Measurements from ENCODE around the gene PPP1R3F. TPM values are rescaled to one million over a fixed set of nuclear protein-coding genes. Genes with fewer than 3 reads are reported as not detected.
"Not testable (repeated sequence)": the region's sequence is repeated elsewhere in the genome, so short reads cannot be mapped to it uniquely, and the experiment has no call there.

PPP1R3F gene
- polyA plus RNA-seq, 10 donors: 6.0 to 8.3 (median 7.0) TPM

DNA sequence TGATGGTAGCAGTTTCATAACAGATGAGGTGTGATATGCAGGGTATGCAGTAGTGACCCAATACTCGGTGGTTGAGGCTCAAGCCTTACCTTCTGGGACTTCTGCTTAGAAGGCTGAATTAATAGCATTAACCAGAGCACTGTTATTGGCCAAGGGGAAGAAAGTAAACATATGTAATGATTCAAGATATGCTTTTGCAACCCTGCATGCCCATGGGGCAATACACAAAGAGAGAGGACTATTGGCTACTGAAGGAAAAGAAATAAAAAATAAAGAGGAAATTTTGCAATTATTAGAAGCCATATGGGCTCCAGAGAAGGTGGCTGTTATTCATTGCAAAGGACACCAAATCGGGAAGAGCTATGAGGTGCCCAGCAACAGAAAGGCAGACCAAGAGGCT, 42.6 kb downstream of the PPP1R3F start:
- no peak for DNase-seq

GRCh38 chrX:49316085-49316484, 46.5 kb downstream of the PPP1R3F start:
- no peak for DNase-seq

GRCh38 chrX:49321737-49322136, 52.1 kb downstream of the PPP1R3F start, which contains the start of gene GAGE12J:
Gene GAGE12J, plus strand, starts transcription at chrX:49322037. Its CDS starts 1,157 bp downstream, at chrX:49323194.
- DNase-seq: not testable (repeated sequence)

GRCh38 chrX:49322266-49322665, 52.7 kb downstream of the PPP1R3F start:
- DNase-seq: not testable (repeated sequence)

GRCh38 chrX:49323735-49324134, 54.1 kb downstream of the PPP1R3F start:
- DNase-seq: not testable (repeated sequence)

- not testable (repeated sequence) for DNase-seq
Observed at GRCh38 chrX:49330421-49330820, 60.8 kb downstream of the PPP1R3F start.

GRCh38 chrX:49331282-49331681, 61.7 kb downstream of the PPP1R3F start, which contains the start of gene GAGE13:
Gene GAGE13, plus strand, starts transcription at chrX:49331582. Its CDS starts 1,156 bp downstream, at chrX:49332738.
- not testable (repeated sequence) for DNase-seq

DNA sequence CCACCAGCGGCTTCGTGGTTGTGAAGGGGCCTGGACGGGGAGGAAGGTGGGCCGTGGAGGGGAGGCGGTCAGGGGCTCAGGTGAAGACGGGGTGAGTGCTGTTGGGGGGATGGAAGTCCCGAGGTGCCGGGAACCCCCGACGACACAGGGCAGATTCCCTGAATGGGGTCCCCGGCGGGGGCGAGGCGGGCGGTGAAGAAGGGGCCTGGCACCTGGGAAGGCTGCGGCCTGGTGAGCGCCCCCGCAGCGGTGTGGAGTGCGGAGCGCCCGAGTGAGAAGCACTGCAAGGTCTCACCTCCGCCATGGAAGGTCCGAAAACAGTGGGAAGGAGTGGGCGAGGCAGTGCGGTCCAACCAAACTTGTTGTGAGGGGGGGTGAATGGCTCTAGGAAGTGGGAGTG, 62.2 kb downstream of the PPP1R3F start:
- DNase-seq: not testable (repeated sequence)

Other genes starting within 250 kb of the PPP1R3F start
- gene TFE3, start 226.4 kb upstream of the PPP1R3F start, polyA plus RNA-seq (ENCODE audit: insufficient read length in 10 of 10): 10 to 100 TPM; 17.6 to 26.0 (median 21.0) TPM
- gene CCDC120, start 210.8 kb upstream of the PPP1R3F start, polyA plus RNA-seq (ENCODE audit: insufficient read length in 10 of 10): 1 to 10 TPM; 3.2 to 5.3 (median 3.8) TPM
- gene PRAF2, start 195.8 kb upstream of the PPP1R3F start, polyA plus RNA-seq (ENCODE audit: insufficient read length in 10 of 10): 10 to 100 TPM; 16.4 to 28.4 (median 22.5) TPM
- gene WDR45, start 189.9 kb upstream of the PPP1R3F start, polyA plus RNA-seq (ENCODE audit: insufficient read length in 10 of 10): 10 to 100 TPM; 26.6 to 49.1 (median 34.1) TPM
- 10 to 100 TPM; 15.4 to 19.0 (median 18.0) TPM for gene GPKOW, start 146.1 kb upstream of the PPP1R3F start, polyA plus RNA-seq (ENCODE audit: insufficient read length in 10 of 10)
- gene MAGIX, start 107.0 kb upstream of the PPP1R3F start, polyA plus RNA-seq (ENCODE audit: insufficient read length in 10 of 10): 1 to 10 TPM in 9 of 10 donors, under 1 TPM in 1; 0.97 to 2.4 (median 1.9) TPM
- 100 to 1,000 TPM in 9 of 10 donors, 10 to 100 TPM in 1; 75.3 to 165 (median 144) TPM for gene PLP2, start 97.9 kb upstream of the PPP1R3F start, polyA plus RNA-seq (ENCODE audit: insufficient read length in 10 of 10)
- 1 to 10 TPM; 2.6 to 5.0 (median 4.0) TPM for gene PRICKLE3, start 83.4 kb upstream of the PPP1R3F start, polyA plus RNA-seq (ENCODE audit: insufficient read length in 10 of 10)
- gene SYP, start 69.6 kb upstream of the PPP1R3F start, polyA plus RNA-seq (ENCODE audit: insufficient read length in 10 of 10): 1 to 10 TPM in 8 of 10 donors, under 1 TPM in 2; 0.95 to 1.6 (median 1.3) TPM
- gene CACNA1F, start 36.5 kb upstream of the PPP1R3F start, polyA plus RNA-seq (ENCODE audit: insufficient read length in 10 of 10): under 1 TPM in 2 of 10 donors, not detected in 8; 0.05 to 0.27 TPM
- gene CCDC22, start 34.3 kb upstream of the PPP1R3F start, polyA plus RNA-seq (ENCODE audit: insufficient read length in 10 of 10): 10 to 100 TPM in 8 of 10 donors, 1 to 10 TPM in 2; 9.4 to 12.3 (median 11.1) TPM
- gene FOXP3, start 5.1 kb upstream of the PPP1R3F start, polyA plus RNA-seq (ENCODE audit: insufficient read length in 10 of 10): under 1 TPM; 0.19 to 0.95 (median 0.43) TPM
- gene GAGE10, start 33.9 kb downstream of the PPP1R3F start, polyA plus RNA-seq (ENCODE audit: insufficient read length in 10 of 10): not detected
- not detected for gene GAGE12J, start 52.2 kb downstream of the PPP1R3F start, polyA plus RNA-seq (ENCODE audit: insufficient read length in 10 of 10)
- gene GAGE13, start 61.8 kb downstream of the PPP1R3F start, polyA plus RNA-seq (ENCODE audit: insufficient read length in 10 of 10): not detected

All from muscle of back (tissue), 11 donors.